AG20443 (cell line): ENCODE data around the gene RNF17.

Experiments
- DNase-seq: peaks from one replicate; pipeline ENCODE4 v3.0.0; 2012; ENCODE audit warnings: low spot score, mixed read lengths

Gene RNF17

GRCh38 chr13:24899601-24900000 is 135.6 kb downstream of the RNF17 start:
- no peak for DNase-seq

- no peak for DNase-seq
These were observed 136.5 kb downstream of the RNF17 start for GRCh38 chr13:24900507-24900906.

- no peak for DNase-seq
These were observed 141.3 kb downstream of the RNF17 start for GRCh38 chr13:24905242-24905641.

GRCh38 chr13:24906268-24906667 is 142.3 kb downstream of the RNF17 start:
- DNase-seq, result no peak

- no peak for DNase-seq
These were observed 146.6 kb downstream of the RNF17 start for GRCh38 chr13:24910502-24911132.

GRCh38 chr13:24911133-24911908 is 147.4 kb downstream of the RNF17 start:
- no peak for DNase-seq

GRCh38 chr13:24916464-24916863 is 152.5 kb downstream of the RNF17 start:
- DNase-seq, result no peak

GRCh38 chr13:24921003-24921402 is 157.0 kb downstream of the RNF17 start:
- DNase-seq, result no peak

- DNase-seq, result no peak
These were observed 157.9 kb downstream of the RNF17 start for GRCh38 chr13:24921881-24922280.

- DNase-seq, result no peak
These were observed 158.4 kb downstream of the RNF17 start for GRCh38 chr13:24922387-24922744.

- DNase-seq, result peak; percentile 98
These were observed 159.0 kb downstream of the RNF17 start for GRCh38 chr13:24922745-24923591.

- DNase-seq, result no peak
These were observed 161.6 kb downstream of the RNF17 start for GRCh38 chr13:24925318-24926231.

GRCh38 chr13:24927810-24928404 is 163.9 kb downstream of the RNF17 start:
- no peak for DNase-seq

- no peak for DNase-seq
These were observed 165.2 kb downstream of the RNF17 start for GRCh38 chr13:24929196-24929595.
